ENCODE measurements around the gene RAB33A.

GRCh38 chrX:130184168-130184567 is 12.4 kb downstream of the RAB33A start:
- TF ChIP-seq CTCF (IDR thresholded peaks at IDR 0.05), result no peak
- TF ChIP-seq POLR2A (IDR thresholded peaks at IDR 0.05), result no peak
